ENCODE measurements around the gene IDH2.

DNA sequence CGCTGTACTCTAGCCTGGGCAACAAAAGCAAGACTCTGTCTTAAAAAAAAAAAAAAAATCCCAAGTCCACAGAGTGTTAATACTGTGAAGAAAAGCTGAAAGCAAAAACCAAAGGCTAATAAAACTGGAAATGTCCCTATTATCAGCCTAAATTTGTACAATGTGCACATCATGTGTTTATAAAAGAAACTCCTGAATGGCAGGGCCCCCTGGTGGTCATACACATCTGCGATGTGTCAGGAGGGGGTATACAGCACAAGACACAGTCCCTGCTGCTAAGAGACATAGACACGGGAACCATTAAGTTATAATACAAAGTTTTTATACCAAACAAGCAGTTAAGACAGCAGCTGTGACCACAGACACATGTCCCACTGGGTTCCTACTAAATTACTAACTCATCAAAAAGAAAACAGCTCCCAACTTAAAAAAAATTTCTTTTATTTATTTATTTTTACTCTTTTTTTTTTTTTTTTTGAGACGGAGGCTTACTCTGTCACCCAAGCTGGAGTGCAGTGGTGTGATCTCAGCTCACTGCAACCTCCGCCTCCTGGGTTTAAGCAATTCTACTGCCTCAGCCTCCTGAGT, 31.0 kb downstream of the IDH2 start:
- TF ChIP-seq POLR2AphosphoS5 (IDR thresholded peaks at IDR 0.05) (no peak), EP300 (conservative IDR thresholded peaks at IDR 0.05; ENCODE audit: poor library complexity, severe bottlenecking) (no peak), EZH2 (IDR thresholded peaks at IDR 0.05; ENCODE audit: borderline replicate concordance, insufficient read depth, low read length, poor library complexity, severe bottlenecking) (no peak), TAF1 (IDR thresholded peaks at IDR 0.05; ENCODE audit: low read depth) (no peak), SMC3 (conservative IDR thresholded peaks at IDR 0.05; ENCODE audit: poor library complexity) (peak; percentile 82), MXI1 (conservative IDR thresholded peaks at IDR 0.05; ENCODE audit: poor library complexity, severe bottlenecking) (no peak)
- TF ChIP-seq, protein P1, sequence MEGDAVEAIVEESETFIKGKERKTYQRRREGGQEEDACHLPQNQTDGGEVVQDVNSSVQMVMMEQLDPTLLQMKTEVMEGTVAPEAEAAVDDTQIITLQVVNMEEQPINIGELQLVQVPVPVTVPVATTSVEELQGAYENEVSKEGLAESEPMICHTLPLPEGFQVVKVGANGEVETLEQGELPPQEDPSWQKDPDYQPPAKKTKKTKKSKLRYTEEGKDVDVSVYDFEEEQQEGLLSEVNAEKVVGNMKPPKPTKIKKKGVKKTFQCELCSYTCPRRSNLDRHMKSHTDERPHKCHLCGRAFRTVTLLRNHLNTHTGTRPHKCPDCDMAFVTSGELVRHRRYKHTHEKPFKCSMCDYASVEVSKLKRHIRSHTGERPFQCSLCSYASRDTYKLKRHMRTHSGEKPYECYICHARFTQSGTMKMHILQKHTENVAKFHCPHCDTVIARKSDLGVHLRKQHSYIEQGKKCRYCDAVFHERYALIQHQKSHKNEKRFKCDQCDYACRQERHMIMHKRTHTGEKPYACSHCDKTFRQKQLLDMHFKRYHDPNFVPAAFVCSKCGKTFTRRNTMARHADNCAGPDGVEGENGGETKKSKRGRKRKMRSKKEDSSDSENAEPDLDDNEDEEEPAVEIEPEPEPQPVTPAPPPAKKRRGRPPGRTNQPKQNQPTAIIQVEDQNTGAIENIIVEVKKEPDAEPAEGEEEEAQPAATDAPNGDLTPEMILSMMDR (IDR thresholded peaks at IDR 0.05; ENCODE audit: poor library complexity, severe bottlenecking) = peak; percentile 71

All from neural cell (in vitro differentiated cells).